GM11168 (cell line): ENCODE results near the gene INSYN2B.

Experiments used
- in situ Hi-C: fragments of 300-500 bp; cut with MboI; formaldehyde crosslinking; loops from one replicate; pipeline ENCODE4 v1.12.0; 2022; ENCODE audit warnings: low sequenced_read_pairs; ENCODE audit not compliant: unreplicated experiment

The INSYN2B gene

DNA sequence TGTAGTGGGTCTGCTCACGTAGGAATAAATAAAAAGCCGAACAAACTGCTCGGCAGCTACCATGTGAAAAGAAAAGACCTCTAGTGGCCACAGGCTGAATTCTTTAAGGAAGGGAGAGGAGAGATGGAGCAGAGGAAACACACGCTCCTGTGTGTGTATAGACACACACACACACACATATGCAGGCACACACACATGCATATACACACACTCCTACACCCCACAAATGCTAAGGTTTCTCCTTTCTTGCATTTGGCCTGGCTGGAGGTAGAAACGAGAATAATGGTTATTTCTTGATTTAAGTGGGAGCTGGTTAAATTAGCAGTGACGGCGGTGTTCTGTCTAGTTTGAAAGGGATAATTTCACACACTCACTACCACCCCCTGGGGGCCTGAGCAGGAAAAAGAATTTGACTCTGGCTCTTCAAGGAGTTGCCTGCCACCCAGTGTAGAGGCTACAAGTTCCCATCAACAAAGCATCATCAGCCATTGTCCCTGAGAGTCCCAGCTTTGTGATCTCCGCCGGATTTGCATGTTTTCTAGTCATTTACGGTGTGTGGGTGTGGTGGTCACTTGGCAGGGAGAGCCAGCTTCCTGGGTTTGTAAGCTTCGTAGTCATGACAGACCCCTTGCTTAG, at the start of gene INSYN2B:
Gene INSYN2B (minus strand): TSS at position 78 of the 636 bp plus-strand sequence. CDS start 96,597 bp downstream, outside the sequence.
- in situ Hi-C loops, result no loop called here

GRCh38 chr5:170028124-170028523, 47.8 kb upstream of the INSYN2B start:
- in situ Hi-C loops, result no loop called here

- in situ Hi-C loops, result no loop called here
Measured at GRCh38 chr5:170025853-170026252, 45.6 kb upstream of the INSYN2B start.

GRCh38 chr5:170021506-170021905, 41.2 kb upstream of the INSYN2B start:
- in situ Hi-C loops, result no loop called here

DNA sequence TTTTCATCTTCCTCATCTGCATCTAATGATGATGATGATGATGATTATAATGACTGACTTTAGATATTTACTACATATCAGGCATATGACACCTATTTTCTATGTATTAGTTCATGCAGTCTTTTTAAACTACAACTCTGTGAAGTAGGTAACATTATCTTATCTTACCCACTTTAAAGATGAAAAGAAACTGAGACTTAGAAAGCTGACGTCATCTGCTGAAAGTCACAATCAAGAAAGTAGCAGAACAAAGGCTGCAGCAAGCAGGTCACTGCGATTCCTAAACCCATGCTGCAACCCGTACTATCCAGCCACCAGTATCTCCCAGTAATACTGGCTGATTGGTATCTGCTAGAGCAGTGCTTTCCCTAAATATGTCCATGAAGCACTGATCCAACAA, 40.1 kb upstream of the INSYN2B start:
- in situ Hi-C loops, result no loop called here

DNA sequence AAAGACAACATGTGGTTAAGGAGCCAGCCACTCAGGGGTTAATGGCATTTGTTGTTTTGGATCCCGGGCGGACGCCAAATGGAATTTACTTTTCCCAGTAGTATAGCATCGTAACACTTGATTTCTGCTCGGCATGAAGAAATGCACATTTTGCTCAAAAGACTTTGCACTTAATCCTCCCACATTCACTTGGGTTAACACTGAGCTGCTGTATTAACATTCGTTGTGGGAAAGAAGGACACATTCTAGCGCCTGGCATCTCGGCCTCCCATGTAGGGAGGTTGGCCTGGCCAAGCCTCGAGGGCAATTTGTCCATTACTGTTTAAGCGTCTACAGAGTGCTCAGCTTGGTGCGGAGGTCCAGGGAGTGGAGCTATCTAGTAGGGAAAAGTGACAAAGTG, 32.3 kb upstream of the INSYN2B start:
- in situ Hi-C loops, result no loop called here

DNA sequence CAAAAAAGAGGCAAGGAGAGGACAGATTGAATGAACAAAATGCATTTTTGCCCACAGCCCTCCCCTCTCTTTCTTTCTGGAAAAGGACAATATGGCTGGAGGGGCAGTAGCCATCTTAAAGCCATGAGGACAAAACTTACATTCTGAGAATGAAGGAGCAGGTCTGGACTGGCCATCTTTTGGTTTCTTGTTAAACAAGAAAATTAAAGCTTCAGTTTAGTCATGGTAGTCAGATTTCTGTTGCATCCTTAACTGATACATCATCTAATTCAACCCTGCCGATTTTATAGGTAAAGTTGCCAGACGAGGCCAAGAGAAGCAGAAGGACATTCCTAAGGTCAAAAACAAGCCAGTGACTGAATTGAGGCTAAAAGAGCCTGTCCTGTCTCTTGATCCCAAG, 31.5 kb upstream of the INSYN2B start:
- in situ Hi-C loops, result no loop called here

- in situ Hi-C loops, result no loop called here
Measured at GRCh38 chr5:170010595-170010994, 30.3 kb upstream of the INSYN2B start.

GRCh38 chr5:170008376-170008775, 28.1 kb upstream of the INSYN2B start:
- in situ Hi-C loops, result no loop called here

GRCh38 chr5:170006021-170006420, 25.7 kb upstream of the INSYN2B start:
- in situ Hi-C loops, result no loop called here

DNA sequence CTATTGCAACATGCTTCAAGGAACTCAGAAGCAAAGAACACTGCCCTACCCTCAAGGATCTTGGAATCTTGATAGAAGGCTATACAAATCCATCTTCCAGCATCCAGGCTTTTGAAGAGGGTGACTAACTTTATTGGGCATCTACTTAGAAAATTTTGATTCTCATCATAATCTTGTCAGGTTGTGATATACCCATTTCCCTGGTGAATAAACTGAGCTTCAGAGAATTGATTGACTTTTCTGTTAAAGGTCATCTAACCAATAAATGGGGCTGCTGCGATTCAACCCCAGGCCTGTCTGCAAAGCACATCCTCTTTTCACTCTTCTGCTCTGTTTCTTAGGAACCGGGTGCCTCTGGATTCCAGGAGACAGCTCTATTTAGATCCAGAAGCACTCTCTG, 19.9 kb upstream of the INSYN2B start:
- in situ Hi-C loops, result no loop called here

GRCh38 chr5:169999621-170000020, 19.3 kb upstream of the INSYN2B start:
- in situ Hi-C loops, result no loop called here

DNA sequence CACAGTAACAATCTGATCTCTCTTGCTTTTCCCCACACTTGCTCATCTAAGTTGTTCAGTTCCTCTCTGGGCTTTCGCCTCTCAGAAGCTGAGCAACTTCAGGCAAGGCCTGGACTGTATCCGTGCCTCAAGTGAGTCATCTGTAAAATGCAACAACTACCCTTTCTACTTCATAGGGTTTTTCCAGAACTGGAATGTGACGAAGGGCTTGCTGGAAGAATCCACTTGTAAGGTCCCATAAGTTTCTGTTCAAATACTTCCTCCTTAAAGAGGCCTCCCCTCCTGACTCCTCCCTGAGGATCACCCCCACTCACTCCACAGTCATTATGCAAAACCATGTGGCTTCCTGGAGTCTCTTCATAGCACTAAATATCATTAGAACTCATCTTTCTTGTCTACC, 17.5 kb upstream of the INSYN2B start:
- in situ Hi-C loops, result no loop called here

GRCh38 chr5:169993485-169993790, 13.1 kb upstream of the INSYN2B start:
- in situ Hi-C loops, result no loop called here

GRCh38 chr5:169992789-169993484, 12.6 kb upstream of the INSYN2B start:
- in situ Hi-C loops, result no loop called here

DNA sequence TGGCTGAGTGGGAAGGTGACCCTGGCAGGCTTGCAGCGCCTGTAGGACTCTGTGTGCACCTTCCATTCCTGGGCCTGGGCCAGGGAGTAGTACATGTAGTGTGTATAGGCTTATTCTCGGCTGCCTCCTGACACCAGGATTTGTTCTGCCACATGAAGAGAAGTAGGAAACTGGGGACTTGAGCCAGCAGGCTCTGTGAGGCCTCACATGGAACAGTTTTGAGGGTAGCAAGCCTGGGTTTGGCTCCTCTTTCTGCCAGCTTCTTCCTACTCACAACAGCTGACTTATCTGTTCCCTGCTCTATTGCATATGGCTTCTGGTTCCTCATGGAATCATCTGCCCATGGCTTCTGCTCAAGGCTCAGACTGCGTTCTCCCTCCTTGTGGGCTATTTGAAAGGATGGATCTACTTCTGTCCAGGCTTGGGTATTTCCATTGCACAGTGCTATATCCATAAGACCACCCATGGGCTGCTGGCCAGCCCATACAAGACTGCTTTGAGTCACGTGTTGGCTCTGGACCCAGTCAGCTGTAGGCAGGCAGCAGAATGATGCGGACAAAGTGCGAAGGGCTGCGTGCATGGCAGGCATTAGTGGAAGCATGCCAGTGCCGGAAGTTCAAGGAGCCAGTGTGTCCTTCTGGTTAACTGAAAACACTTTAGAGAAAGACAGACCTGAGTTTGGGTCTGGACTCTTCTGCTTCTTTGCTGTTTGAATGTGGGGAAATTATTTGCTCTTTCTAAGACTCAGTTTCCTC, 11.0 kb upstream of the INSYN2B start:
- in situ Hi-C loops, result no loop called here

GRCh38 chr5:169989365-169989764, 9.1 kb upstream of the INSYN2B start:
- in situ Hi-C loops, result no loop called here

DNA sequence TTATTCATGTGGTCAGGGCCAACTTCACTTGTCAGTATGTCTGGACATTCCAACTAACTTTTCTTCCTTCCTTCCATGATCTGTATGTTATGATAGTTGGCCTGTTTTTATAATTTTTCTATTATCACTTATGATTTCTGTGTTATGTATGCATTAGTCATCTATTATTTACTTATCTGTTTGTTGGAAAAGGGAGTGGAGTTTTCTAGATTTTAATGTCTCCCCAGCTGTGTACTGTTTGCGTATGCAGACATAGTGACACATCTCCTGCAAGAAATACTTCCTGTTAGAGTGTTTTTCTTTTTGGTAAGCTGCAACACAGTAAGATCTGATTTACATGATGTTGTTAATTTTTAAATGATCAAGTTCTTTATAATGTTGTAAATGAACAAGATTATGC, 8.7 kb upstream of the INSYN2B start:
- in situ Hi-C loops, result no loop called here

DNA sequence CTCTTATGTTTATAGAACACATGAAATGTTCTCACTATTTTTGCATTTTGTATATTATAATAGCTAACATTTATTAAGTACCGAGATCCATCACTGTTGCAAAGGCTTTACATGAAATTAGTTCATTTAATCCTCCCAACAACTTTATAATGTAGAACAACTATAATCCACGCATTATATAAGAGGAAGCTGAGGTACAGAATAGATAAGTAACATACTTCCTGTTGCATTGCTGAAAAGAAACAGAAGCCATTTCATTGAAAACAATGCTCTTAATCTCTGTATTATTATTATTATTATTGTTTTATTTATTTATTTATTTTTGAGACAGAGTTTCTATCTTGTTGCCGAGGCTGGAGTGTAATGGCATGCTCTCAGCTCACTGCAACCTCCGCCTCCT, 7.9 kb upstream of the INSYN2B start:
- in situ Hi-C loops, result no loop called here

DNA sequence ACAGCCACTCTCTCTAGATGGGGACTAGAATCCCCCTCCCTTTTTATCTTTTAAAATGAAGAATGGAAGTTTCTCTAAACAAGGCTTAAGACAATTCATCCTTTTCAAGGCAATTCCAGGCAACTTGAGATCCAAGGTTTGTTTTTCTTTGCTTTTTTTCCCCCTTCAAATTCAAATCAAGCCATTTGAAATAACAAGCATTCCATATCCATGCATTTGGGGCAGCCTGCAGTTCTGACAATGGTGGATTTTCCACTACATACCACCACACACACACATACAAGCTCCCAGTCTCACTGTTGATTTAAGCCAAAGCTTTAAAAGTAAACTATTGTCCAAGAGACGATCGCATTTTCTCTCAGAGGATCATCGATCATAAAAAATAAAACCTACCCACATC, 424 bp downstream of the INSYN2B start:
- in situ Hi-C loops, result no loop called here

- in situ Hi-C loops, result no loop called here
Measured at GRCh38 chr5:169978714-169979113, 1.6 kb downstream of the INSYN2B start.
